HG02938 (cell line): ENCODE results near the gene LRBA.
"Not testable (repeated sequence)": the region's sequence is repeated elsewhere in the genome, so short reads cannot be mapped to it uniquely, and the experiment has no call there.

ENCODE experiments used
- ATAC-seq: cut with Tn5 transposase; IDR thresholded peaks from one replicate; pipeline ENCODE4 v1.9.1; 2021; ENCODE audit warnings: mild to moderate bottlenecking, moderate library complexity; ENCODE audit not compliant: unreplicated experiment

The LRBA gene

DNA sequence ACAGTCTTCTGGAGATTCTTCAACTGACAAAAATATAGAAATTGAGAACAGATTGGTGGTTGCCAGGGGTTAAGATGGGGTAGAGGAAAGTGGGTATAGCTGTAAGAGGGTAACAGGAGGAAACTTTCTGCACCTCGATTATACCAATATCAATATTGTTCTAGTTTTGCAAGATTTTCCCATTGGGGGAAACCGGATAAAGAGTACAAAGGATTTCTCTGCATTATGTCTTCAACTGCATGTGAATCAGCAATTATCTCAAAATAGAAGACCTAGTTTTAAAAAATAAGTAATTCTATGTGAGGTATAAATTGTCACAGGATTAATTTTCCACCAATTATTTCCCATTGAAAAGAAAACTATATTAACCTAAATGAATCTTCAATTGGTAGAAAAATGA, 65.7 kb downstream of the LRBA start:
- ATAC-seq, result no peak

DNA sequence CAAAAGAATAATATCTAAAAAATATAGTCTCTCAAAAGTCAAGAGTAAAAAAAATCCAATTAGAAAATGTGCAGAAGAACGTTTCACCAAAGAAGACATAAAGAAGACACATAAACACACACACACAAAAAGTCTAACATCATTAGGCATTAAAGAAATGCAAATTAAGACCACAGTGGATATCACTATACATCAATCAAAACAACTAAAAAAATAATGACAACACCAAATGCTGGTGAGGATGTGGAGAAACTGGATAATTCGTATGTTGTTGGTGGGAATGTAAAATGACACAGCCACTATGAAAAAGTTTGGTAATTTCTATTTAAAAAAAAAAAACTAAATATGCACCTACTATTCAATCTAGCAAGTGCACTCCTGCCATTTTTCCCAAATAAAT, 66.4 kb downstream of the LRBA start:
- no peak for ATAC-seq

DNA sequence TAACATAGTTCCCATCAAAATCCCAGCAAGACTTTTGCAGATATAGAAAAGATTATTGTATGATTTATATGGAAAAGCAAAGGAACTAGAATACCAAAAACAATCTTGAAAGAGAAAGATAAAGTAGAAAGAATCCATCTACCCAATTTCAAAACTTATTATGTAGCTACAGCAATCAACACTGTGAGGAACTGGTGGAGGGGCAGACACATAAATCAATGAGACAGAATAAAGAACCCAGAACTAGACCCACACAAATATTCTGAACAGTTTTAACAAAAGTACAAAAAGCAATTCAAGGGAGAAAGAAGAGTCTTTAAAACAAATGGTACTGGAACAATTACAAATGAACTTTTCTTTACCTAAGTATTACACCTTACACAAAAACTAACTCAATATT, 67.0 kb downstream of the LRBA start:
- no peak for ATAC-seq

DNA sequence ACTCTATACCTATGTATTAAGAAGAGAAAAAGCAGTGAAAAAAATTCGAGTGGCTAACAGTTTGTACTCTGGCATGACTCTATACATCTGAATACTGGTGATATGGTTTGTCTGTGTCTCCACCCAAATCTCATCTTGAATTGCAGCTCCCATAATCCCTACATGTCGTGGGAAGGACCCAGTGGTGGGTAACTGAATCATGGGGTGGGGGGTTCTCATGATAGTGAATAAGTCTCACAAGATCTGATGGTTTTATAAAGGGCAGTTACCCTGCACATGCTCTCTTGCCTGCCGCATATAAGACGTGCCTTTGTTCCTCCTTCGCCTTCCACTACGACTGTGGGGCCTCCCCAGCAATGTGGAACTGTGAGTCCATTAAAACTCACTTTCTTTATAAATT, 70.4 kb downstream of the LRBA start:
- no peak for ATAC-seq

DNA sequence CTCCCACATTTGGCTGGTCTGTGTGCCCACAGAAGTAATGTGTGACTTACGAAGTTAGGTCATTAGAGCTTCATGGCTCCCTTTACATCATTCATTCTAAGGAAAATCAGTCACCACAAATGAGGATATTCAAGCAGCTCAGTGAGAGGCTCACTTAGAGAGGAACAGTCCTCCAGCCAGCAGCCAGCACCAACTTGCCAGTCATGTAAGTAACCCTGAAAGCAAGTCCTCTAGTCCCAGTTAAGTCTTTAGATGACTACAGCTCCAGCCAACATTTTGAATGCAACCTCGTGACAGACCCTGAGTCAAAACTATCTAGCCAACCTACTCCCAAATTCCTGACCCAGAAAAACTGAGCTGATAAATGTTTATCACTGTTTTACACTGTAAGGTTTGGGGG, 71.3 kb downstream of the LRBA start:
- ATAC-seq, result no peak

DNA sequence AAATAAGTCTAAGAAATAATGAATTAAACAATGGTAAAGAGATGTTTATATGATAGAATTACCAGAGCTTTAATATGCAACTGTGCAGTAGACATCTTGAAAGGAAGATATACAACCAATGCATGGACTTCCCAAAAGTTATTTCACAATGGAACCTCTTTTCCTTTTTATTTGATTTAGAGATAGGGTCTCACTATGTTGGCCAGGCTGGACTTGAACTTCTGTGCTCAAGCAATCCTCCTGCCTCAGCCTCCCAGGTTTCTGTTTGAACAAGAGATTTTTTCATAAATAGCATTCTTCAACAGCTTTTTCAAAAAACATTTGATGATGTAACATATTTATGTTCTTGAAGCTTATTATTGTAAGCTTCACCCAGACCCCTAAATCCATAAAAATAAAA, 72.0 kb downstream of the LRBA start:
- ATAC-seq, result no peak

DNA sequence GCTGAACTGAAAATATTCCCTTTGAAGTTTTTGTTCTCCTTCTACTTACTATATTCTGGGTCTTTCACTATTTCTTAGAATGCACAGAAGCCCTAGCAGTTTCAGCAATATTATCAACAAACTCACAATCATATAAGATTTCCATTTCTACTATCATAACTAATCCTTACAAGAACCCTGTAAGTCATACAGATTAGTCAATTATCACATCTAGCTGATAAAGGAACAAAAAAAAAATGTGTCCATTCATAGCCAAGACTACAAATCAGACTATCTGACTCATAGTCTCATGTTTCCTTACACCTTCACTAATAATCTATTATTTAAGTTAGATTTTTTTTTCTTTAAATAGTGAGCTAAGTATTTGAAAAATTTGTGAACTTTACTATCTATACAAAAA, 72.5 kb downstream of the LRBA start:
- no peak for ATAC-seq

DNA sequence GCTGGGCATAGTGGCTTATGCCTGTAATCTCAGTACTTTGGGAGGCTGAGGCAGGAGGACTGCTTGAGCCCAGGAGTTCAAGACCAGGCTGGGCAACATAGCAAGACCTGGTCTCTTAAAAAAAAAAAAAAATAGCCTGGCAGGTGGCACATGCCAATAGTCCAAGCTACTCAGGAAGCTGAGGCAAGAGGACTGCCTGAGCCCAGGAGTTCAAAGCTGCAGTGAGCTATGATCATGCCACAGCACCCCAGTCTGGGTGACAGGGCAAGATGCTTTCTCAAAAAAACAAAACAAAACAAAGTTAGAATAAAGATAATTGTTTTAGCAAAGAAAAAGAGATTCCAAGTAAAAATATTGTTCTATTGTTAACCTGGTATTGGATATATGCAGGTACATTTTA, 75.0 kb downstream of the LRBA start:
- no peak for ATAC-seq

DNA sequence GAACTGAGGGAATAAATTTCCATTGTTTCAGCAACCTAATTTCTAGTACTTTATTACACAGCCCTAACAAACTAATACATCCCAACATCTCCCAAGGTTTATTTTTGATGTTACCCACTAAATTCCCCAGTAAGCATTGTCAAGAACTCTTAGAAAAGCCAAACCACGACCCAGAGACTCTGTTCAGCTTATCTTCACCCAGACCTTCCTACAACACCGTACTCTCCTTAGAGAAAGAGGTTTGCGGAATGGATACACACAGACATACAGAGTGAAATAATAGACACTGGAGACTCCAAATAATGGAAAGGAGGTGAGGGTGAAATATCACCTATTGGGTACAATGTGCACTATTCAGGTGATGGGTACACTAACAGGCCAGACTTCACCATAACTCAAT, 75.6 kb downstream of the LRBA start:
- ATAC-seq, result no peak

DNA sequence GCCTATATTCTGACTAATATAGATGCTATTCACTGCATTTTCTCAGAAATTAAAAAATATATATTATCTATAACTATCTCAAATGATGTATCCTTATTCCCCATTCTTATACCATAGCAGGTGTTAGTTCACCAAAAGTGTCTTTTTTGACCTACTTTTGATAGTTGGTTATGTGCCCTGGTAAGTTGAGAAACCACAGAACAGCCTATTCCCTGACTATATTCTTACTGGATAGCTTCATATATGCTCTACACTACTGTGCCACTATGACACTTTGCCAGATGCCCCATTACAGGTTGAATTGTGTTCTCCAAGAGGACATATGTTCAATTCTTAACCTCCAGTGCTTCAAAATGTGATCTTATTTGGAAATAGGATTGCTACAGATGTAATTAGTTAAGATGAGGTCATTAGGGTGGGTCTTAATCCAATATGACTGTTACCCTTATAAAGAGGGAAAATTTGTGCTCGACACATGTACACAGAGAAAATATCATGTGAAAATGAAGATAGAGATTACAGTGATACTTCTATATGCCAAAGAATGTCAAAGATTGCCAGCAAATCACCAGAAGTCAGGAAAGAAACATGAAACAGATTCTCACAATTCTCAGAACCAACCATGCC, 76.1 kb downstream of the LRBA start:
- ATAC-seq, result no peak

DNA sequence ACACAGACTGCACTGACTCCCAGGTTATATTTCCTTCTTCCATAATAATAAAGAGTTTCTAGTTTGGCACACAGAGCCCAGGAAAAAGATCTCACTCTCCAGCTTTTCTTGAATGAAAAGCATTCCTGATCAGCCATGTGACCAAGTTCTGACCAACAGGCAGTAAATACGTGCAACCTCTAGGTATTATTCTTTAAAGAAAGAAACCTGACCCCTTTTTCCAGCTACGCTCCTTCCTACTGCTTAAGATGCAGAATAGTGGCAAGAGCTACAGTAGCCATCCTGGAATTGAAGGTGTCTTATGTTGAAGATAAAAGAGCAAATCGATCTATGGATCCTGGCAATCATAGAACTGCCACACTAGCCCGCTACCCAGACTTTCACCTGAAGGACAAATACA, 76.7 kb downstream of the LRBA start:
- ATAC-seq, result no peak

DNA sequence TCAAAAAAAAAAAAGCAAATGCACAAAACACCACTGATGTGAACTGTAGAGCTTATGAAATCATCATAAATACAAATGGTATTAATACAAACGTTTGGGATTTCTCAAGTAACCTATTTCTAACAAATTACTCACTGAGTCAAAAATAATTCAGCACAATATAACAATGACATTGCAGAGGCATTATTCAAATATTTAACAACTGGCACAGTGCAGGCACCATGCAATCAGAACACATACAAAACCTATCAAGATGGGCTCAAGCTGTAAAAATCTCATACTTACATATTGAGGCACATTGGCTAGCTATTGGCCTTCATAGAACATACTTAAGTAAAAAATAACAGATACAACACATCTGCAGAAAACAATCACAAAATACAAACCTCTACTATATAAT, 81.1 kb downstream of the LRBA start:
- no peak for ATAC-seq

DNA sequence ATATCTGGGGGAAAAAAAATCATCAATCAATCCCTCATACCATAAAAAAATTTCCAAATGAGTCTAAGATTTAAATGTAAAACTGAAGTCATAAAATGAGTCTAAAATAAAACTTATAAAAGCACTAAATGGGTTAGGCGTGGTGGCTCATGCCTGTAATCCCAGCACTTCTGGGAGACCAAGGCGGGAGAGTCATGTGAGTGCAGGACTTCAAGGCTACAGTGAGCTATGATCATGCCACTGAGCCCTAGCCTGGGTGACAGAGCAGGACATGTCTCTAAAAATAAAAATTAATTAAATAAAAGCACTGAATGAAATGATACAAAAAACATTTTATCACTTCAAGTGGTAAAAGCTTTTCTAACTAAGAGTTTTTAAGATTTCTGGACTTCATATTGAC, 83.3 kb downstream of the LRBA start:
- no peak for ATAC-seq

DNA sequence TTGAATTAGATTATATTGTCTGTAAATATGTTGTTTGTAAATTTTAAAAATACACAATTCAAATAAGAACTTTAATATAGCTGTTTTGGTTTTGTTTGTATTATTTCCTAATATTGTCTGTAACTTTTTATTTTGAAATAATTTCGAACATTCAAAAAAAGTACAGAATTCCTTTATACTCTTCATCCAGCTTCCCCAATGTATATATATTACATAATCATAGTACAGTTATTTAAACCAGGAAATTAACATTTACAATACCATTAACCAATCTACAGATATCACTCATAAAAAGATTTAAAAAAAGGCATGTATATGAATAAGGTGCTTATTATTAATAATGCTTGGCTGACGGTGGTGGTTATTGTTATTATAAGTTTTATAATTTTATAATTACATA, 84.1 kb downstream of the LRBA start:
- no peak for ATAC-seq

DNA sequence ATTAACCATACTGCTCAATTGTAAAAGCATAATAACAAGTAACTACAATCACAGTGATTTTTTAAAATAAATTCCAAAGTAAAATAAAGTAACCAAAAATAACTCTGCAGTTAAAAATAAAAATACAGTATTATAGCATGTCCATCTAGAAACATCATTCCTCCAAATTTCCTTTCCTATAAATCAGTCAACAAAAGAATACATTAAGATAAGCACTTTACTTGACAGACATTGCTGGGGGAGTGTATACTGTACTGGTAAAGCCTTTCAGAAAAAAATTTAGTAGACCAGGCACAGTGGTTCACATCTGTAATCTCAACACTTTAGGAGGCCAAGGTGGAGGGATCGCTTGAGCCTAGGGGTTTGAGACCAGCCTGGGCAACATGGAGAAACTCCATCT, 91.1 kb downstream of the LRBA start:
- ATAC-seq, result no peak

DNA sequence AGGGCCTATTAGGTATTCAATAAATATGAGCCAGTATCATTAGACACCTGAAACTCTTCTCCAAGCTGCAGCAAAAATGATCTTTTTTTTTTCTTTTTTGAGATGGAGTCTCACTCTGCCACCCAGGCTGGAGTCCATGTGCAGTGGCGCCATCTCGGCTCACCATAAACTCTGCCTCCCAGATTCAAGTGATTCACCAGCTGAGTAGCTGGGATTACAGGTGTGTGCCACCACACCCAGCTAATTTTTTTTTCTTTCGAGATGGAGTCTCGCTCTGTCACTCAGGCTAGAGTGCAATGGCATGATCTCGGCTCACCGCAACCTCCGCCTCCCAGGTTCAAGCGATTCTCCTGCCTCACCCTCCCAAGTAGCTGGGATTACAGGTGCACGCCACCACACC, 93.6 kb downstream of the LRBA start:
- ATAC-seq, result not testable (repeated sequence)

DNA sequence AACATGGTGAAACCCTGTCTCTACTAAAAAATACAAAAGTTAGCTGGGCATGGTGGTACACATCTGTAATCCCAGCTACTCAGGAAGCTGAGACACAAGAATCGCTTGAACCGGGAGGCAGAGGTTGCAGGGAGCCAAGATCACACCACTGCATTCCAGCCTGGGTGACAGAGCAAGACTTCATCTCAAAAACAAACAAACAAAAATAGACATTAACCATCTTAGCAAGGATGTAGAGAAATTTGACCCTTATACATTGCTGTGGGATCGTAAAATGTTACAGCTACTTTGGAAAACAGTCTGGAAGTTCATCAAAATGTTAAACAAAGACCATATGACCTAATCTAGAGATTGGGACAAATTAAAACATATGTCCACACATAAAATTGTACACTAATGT, 96.5 kb downstream of the LRBA start:
- ATAC-seq, result not testable (repeated sequence)

DNA sequence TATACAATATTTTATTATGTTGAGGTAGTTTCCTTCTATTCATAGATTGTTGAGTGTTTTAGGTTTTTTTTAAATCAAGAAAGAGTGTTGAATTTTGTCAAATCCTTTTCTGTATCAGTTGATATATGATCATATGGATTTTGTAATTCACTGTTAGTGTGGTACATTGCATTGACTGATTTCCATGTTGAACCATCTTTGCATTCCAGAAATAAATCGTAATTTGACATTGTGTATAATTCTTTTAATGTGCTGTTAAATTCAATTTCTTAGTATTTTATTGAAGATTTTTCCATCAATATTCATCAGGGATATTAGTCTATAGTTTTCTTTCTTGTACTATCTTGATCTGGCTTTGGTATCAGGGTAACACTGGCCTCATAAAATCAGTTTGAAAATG, 103.8 kb downstream of the LRBA start:
- ATAC-seq, result no peak

DNA sequence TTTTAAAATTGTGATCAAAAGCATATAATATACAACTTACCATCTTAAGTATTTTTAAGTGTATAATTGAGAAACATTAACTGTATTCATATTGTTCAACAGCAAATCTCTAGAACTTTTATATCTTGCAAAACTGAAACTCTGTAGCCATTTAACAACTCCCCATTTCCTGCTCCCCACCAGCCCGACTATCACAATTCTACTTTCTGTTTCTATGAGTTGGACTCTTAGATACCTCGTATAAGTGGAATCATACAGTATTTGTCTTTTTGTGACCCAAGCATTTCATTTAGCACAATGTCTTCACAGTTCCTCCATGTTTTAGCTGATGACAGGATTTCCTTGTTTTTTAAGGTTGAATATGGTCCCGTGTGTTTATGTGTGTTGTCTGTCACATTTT, 106.0 kb downstream of the LRBA start:
- ATAC-seq, result no peak

DNA sequence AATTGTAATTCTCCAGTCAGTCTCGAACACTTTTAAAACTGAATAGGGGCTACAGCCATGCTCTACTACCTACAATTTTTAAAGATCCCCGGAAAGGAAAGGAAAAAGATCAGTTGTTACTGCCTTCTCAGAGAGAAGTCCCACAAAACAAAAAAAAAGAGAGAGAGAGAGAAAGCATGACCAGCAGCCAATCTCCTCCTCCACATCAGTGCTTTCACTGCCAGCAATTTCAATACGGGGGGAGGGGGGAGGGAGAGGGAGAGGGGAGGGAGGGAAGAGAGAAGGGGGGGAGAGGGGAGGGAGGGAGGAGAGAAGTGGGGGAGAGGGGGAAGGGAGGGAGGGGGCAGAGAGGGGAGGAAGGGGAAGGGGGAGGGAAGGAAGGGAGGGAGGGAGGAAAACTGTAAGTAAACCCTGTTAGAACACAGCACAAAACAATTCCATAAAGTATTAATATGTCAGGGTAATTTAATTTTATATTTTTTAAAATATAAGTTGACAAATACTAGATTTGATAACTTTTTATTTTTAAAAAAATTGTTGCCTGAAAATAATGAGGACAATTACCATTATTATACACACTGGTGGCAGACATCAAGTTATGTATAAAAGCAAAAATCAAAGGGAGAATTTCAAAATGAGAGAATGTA, 108.0 kb downstream of the LRBA start:
- ATAC-seq, result no peak

DNA sequence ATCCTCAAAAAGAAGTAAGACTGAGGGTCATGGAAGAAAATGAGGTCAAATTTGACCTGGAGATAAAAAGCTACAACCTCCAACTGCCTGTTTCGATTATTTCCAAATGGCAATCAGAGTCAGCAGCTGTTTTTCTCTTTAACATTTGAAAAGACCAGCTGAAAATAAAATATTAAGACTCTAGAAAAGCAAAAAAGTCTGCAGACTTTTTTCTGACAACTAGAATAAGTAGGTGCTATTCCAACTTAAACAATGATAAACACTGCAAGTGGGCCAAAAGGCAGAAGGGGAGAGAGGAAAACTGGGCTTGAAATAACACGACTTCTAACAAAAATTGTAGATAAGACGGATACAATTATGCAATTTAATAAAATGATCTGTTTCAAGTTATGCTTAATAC, 110.4 kb downstream of the LRBA start:
- no peak for ATAC-seq

DNA sequence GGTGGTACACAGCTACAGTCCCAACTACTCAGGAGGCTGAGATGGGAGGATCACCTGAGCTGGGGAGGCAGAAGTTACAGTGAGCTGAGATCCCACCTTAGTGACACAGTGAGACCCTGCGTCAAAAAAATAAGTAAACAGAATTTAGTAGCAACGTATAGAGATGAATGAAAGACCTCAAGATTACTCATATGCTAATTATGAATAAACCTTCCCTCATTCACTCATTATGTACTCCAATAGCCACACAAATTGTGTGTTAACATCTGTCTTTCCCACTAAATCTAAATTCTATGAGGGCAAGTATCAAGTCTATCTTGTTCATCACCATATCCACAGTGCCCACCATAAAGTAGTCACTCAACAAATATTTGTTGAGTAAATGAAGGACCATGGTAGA, 111.5 kb downstream of the LRBA start:
- no peak for ATAC-seq

DNA sequence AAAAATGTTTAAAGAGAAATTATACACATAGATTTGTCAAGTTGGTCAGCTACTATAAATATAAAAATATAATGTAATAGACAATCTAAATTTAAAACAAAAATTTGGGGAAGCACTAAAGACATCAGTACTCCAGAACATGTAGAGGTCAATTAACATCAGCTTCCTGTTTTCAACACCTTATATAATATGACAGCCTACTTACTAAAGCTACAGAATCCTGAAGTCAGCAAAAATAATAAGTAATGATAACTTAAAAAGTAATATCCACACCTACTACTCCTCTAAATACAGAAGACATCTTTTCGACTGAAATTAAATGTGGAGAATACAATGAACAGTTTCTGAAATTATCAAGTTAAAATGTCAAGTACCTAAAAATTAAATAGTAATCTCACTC, 118.6 kb downstream of the LRBA start:
- no peak for ATAC-seq
